Measurements from ENCODE around the gene STKLD1.
"Not testable (repeated sequence)": the region's sequence is repeated elsewhere in the genome, so short reads cannot be mapped to it uniquely, and the experiment has no call there.

Gene STKLD1

DNA sequence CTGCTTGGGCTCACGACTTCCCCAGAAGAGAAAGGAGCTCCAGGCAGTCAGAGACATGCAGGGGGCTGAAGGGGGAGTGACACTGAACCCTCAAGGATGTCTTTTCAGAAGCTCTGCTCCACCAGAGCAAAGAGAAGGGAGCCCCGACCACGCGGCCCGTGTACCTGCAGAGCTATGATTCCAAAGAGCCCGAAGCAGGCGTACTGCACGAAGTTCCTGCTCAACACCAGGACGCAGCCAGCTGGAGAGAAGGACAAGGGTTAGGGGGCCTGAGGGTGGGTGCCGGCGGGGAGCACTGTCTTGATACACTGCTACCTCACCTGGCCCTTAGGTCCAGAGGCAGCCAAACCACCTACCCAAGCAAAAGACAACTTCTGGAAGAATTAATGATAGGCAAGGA, 9.7 kb upstream of the STKLD1 start:
- no peak for DNase-seq

DNA sequence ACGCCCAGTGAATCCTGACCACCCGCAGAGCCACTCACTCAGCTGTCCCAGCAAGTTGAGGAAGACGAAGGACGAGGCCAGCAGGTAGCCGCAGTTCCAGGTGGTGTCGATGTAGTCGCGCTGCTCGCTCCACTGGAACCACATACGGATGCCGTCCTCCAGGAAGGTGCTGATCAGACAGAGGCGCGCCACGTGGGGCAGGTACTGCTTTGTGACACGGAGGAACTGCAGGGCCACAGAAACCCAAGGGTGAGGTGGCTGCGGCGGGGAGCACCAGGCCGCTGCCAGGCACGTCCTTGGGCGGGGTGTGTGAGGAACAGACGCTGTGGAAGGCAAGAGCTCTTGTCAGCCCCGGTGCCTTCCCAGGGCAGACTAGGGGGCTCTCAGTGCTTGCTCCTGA, 8.9 kb upstream of the STKLD1 start:
- DNase-seq: no peak

DNA sequence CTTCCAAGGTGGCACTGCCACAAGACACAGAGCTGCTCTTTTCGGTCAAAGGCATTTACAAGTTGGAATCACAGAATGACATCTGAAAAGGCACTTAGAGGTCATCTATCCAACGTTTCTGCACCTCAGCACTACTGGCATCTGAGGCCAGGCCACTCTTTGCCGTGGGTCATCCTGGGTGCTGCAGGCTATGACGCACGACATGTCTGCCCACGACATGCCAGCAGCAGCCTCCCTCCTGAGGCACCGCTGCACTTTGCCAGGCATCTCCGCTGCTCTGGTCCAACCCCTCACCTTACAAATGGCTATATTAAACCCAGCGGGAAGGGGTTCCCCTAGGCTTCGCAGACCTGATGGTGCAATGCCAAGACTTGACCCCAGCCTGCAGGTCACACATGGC, 8.4 kb upstream of the STKLD1 start:
- DNase-seq: no peak

DNA sequence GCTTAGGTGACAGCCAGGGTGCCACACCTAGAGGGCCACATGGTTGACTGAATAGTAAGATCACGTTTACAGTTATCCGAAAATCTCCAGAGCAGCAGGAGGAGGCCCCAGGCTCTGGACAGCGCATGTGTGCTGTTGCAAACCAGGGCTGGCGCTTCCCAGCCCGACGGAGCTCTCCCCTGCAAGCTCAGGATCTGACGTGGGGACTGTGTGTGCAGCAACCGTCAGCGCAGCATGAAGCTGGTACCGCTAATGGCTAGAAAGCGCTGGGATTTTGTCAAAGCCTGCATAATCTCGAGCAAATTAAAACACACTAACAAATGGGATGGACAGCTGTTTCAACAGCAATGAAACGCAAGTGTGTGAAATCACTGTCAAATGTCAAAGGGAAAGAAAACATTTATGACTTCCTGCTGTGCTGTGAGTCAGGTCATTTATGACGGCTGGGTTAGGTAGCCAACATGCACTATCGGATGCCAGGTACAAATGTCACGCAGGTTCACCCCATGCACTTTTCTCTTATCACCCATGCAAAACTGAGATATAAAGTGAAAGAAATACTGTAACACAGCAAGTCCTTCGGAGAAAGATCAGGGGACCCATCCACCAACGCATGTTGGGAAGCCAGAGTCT, 7.8 kb upstream of the STKLD1 start:
- DNase-seq: no peak

DNA sequence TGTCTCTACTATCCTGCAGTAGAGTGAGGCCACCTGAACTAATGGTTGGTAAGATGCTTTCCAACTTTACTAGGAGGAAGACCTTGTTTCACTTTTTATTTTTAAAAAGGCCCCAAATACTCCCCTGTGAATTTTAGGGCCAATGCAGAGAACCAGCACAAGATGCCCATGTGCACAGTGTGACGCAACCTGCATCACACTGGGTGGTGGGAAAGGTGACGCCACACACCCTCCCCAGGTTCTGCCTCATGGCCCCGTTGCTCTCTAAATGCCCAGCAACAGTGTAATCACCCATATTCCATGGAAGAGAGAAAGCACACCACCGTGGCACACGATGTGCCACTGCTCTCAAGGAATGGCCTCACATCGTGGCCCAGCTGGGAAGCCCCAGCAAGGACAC, 6.7 kb upstream of the STKLD1 start:
- no peak for DNase-seq

DNA sequence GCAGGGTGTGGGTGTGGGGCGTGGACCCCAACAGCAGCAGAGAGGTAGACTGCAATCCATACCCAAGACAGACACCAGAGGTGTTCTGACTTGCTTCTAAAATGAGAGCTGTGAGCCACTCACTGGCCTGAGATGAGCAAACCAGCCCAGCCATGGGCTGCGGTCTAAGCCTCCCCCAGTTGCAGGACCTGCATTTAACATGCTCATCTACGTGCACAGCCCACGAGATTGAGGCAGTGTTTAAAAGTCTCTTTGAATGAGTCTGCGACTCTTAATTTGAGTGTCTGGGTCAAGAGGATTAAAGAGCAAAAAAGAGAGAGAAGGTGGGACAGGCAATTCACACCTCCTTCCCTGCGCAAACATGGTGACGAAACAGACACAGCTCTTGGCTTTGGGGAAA, 6.2 kb upstream of the STKLD1 start:
- DNase-seq: no peak

DNA sequence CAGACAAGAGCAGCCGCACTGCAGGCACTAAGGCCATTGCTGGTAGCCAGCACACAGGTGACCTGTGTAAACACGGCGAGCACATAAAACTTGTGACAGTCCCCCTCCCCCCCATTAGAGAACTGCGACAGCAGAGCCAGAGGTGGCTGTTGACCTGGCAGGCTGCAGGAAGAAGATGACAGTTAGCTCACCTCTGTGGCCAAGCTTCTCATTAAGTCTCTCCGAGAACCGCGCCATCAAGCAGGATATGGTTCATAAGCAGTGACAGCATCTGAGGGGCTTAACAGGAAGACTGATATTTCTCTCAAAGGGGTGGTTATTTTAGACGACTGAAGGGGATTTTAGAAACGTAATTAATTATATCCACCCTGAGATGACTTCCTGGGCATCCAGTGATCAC, 5.5 kb upstream of the STKLD1 start:
- DNase-seq: no peak

DNA sequence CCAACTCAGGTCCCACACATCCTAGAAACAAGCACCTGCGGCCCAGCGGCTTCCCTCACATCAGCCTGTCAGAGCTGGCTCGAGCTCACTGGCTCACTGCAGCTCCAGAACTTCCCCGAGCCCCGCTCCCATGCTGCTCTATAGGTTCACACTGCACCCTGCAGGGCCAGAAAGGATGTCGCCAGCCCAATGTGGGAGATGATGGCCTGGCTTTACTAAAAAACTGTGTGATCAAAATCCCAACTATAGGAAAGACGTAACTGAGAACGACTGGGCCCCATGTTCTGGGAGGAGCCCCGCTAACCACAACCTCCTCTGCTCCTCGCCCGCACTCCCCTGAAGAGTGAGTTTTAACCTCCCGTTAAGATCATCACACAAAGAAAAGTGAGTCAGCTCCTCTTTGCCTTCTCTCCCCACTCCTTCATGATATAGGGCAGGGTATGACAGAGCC, 4.9 kb upstream of the STKLD1 start:
- no peak for DNase-seq

DNA sequence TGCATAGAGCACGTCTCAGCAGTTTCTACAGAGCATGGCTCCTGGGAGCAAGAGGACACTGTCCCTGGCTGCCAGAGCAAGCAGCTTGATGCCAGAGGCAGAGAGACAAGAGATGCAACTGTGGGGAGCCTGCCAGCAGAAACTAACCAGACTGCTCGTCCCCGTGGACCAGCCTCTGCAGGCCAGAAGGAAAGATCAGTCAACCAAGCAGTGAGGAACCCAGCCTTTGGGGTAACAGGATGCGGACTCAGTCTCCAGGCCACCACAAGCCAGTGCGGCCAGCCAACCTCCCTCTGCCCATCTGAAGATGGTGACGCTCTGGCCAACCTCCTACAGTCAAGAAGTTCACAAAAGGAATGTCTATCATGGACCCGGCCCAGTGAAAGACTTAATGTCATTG, 4.0 kb upstream of the STKLD1 start:
- no peak for DNase-seq

DNA sequence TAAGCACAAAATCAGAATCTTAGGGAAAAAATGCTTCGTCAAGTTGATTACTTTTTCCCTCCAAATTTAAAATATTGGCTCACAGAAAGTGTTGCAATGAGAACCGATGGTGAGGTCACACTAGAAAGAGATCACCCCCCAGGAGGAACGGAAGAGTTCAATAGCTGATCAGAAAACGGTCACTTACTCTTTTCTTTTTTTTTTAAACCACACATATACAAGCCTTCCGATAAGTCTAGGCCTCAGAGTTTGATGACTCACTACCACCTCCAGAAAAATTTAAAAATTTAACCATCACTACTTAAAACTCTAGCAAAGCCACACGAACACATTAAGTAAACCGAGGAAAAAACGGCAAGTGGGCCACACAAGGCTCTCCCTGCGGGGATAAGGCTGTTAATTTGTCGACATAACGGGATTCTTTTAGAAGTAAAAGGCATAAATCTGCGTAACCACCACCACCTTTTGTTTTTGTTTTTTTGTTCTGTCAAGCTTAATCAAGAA, 1.5 kb upstream of the STKLD1 start:
- DNase-seq: no peak

DNA sequence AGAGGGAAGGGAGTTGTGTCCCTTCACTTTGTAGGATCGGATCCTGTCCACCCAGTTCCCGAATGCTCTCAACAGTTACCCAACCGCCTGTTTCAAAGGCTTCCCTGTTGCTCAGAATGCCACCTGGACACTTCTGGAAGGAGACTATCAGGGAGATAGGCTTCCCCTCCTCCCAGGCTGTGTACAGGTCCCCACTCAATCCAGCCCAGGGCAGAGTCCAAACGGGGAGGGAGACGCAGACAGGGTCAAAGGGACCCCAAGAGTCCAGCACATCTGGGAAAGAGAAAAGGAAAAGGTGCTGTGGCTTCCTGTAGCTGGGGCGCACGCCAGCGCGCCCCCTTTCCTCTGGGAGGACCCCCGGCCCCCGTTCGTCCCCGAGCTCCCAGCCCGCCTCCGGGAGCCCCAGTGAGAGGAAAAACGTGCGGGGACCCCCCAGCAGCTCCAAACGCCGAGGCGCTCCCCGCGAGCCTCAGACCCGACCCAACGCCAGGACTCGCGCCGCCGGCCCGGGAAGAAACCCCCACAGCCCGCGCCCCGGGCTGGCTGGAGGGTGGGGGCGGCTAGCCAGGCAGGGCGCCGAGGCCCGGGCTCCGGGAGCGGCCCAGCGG, 946 bp upstream of the STKLD1 start:
- DNase-seq: no peak

DNA sequence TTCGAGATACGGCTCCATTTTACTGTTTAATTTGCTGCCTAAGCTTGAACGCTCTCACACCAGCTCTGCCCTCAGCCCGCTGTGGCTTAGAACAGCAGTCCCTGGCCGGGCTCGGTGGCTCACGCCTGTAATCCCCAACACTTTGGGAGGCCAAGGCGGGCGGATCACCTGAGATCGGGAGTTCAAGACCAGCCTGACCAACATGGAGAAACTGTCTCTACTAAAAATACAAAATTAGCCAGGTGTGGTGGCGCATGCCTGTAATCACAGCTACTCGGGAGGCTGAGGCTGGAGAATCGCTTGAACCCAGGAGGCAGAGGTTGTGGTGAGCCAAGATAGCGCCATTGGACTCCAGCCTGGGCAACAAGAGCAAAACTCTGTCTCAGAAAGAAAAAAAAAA, 1.1 kb downstream of the STKLD1 start:
- not testable (repeated sequence) for DNase-seq

DNA sequence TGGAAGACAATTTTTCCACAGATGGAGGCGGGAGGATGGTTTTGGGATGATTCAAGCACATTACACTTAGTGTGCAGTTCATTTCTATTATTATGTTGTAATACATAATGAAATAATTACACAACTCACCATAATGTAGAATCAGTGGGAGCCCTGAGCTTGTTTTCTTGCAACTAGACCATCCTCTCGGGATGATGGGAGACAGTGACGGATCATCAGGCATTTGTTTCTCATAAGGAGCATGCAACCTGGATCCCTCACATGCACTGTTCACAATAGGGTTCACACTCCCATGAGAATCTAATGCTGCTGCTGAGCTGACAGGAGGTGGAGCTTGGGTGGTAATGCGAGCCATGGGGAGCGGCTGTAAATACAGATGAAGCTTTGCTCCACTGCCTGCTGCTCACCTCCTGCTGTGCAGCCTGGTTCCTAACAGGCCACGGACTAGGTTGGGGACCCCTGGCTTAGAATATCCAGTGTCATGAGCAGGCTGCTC, 1.6 kb downstream of the STKLD1 start:
- DNase-seq: no peak

DNA sequence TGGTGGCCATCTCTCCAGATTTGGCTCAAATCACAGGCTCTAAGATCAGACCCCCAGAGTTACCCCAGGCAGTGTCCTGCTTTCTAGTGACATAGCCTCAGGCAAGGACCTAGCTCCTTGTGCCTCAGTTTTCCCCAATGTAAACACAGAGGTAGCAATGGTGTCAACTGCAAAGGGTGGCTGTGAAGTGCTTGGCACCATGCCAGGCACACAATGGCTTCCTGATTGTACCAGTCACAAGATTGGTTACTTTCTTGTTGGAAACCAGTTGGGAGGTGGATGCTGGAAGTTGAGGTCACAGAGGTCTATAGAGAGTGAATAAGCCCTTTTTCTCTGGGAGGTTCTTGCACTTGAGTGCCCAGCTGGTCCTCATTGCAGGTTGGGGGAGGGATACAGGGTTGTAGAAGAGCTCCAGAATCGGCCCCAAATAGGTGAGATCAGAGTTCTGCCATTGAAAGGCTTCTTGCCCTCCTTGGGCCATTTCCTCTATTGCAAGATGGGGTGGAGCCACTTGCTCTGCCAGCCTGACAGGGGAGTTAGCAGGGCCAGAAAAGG, 2.3 kb downstream of the STKLD1 start:
- DNase-seq: no peak

DNA sequence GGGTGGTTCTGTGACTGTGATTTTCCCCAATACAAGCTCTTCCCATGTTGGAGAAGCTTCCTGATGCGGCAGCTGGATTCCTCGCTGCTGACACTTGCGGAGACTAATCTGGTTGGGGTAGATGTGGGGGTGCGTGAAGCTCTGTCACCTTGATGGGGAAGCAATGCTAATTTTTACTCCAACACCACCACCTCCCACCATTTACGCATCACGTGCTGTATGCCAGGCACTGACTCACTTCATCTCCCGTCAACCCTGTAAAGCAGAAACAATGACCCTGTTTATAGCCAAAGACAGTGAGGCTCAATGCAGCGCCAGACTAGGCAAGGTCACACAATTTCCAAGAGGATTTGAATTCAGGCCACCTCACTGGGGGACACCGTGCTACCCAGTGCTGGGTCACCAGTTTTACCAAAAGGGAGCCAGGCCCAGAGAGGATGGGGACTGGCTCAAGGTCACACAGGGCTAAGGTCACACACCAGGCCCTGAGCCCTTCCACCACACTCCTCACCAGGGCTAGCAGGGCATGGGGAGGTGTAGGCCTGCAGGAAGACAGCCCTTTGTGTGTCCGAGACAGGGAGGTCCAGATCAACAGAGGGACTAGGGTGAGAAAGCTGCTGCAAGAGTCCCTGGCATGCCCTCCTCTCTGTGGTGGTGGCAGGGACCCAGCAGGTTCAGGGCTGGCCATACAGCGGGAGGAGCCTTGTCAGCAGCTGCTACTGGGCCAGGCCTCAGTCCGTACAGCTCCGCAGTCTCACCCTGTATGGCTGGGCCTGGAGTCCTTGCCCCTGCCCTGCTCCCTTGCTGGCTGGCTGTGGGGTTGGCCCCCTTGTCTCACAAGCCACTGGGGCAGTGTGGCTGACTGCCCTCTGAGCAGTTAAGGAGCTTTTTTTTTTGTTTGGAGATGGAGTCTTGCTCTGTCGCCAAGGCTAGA, 3.3 kb downstream of the STKLD1 start:
- DNase-seq: no peak

DNA sequence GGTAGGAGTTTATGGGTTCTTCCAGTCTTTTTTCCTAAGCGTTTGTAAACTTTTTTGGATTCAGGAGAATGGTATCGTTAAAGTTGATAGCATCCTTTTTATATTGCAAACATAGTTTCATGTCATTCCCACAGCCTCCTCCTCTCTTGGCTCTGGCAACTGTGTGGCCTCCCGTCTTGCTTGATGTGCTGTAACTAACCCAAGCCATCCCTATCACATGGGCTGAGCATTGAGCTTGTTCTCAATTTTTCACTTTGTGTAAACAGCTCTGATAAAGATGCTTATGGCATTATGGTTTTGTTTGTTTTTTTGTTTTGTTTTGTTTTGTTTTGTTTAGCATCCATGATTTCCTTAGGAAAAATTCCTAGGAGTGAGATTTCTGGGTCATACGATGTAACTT, 4.6 kb downstream of the STKLD1 start:
- DNase-seq: no peak

DNA sequence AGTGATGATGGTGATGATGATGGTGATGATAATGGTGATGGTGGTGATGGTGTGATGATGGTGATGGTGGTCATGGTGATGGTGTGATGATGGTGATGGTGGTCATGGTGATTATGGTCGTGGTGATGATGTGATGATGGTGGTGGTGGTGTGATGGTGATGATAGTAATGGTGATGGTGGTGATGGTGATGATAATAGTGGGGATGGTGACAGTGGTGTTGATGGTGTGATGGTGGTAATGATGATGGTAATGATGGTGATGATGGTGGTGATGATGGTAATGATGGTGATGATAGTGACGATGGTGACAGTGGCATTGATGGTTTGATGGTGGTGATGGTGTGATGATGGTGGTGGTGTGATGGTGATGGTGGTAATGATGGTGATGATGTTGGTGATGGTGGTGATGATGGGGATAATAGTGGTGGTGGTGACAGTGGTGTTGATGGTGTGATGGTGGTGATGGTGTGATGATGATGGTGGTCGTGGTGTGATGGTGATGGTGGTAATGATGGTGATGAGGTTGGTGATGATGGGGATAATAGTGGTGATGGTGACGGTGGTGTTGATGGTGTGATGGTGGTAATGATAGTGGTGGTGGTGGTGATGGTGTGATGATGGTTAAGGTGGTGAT, 6.5 kb downstream of the STKLD1 start:
- no peak for DNase-seq

DNA sequence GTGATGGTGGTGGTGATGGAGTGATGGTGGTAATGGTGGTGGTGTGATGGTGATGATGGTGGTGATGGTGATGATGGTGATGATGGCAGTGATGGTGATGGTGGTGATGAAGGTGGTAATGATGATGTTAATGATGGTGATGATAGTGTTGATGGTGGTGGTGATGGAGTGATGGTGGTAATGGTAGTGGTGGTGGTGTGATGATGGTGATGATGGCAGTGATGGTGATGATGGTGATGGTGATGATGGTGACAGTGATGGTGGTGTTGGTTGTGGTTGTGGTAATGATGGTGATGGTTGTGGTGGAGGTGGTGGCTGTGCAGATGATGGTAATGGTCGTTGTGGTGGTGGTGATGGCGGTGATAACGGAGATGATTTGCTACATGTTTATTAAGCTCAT, 7.3 kb downstream of the STKLD1 start:
- DNase-seq: no peak

DNA sequence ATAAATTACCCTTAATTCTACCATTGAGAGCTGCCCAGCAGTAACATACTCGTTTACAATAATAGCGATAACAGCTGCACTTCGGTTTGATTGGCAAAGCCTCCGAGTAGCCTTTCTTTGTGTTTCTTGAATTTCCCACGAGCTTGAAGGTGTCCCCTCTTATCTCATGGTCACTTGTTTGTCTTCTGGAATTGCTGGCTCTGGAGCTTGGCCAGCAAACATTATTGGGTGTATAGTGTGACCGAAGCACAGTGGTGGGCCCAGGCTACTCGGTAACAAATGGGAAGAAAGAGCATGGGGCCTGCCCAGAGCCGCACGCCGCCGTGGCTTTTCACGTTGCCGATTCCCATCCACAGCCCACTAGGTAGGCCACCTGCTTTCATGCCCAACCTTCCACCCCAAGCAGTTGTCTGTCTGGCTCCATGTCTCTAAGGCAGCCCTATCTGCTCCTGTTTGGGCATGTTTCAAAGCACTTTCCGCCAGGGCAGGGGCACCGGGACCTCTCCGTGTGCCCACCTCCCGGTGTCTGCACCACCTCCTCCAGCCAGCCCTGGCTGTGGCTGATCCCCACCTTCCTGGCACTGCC, 8.7 kb downstream of the STKLD1 start:
- DNase-seq: no peak

DNA sequence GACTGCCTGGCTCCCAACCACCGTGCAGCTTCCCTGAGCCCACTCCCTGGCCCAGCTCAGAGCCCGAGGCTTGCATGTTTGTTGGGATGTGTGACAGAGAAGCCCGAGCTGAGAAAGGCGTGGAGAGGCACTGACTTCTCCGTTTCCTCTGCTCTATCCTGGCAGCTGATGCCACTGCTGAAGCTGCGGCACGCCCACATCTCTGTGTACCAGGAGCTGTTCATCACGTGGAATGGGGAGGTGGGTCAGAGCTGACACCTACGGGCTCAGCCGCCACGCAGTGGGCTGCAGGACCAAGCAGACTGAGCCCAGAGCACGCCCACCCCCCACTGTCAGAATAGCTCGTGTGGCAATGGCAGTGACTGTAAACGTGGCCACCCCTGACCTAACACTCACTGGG, 9.3 kb downstream of the STKLD1 start:
- no peak for DNase-seq

DNA sequence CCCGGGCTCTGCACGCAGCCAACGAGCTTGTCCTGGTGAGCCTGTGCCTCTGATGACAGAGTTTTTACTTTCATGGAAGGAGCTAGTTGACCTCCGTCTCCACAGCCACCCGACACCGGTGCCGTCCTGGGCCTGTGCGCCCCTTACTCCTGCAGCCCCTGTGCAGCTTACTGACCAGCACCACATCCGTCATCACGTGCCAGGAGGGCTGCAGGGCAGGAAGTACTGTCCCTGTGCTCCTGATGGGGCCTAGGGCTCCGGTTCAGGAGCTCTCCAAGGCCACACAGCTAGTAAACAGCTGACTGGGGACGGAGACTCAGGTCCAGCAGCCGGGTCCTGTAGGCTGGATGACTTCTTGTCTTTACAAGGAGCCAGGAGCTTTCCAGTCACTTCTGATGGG, 10.2 kb downstream of the STKLD1 start:
- no peak for DNase-seq

DNA sequence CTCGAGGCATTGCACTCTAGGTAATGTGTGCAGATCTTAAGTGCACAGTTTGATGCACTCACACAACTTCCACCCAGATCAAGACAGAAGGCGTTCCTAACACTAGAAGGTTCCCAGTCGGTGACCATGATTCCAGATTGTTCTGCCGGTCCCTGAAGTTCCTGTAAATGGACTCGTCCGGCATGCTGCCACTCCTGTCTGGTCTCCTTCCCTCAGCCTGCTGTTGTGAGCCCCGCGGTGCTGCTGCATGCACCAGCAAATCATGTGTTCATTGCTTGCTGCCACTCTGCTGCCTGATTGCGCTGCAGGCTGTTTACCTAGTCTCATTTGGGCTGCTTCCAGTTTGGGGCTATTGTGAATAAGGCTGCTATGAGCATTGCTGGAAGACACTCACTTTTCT, 11.5 kb downstream of the STKLD1 start:
- DNase-seq: no peak
